Pancreas (tissue), 10 donors: ENCODE measurements around the gene SPIB. TPM values are rescaled to one million over a fixed set of nuclear protein-coding genes. Genes with fewer than 3 reads are reported as not detected.

ENCODE experiments used
- ATAC-seq, 4 donors: fragments of 200-7000 bp; cut with Tn5 transposase; one replicate each; pipeline versions ENCODE4 v1.8.0 to v1.9.1; 2020; ENCODE audit warnings: mild to moderate bottlenecking in 4 of 4, moderate library complexity in 4 of 4
- DNase-seq, 6 donors: peaks; one replicate each; pipeline ENCODE4 v3.0.0-alpha.2; 2020
- FAIRE-seq: peaks from 2 replicates; lab custom pipeline; 2012; peaks lifted over from hg19 to GRCh38; lab: Jason Lieb, UNC
- H3K27ac ChIP-seq, 4 donors: fragments of 200-600 bp; sonication (generic); 1 replicate in 3 of 4; 2 replicates in 1 of 4; pipeline versions ENCODE4 v1.5.0 to v1.8.0; 2020
- H3K27me3 ChIP-seq, 4 donors: fragments of 200-600 bp; one replicate each; pipeline ENCODE4 v1.8.0; 2021
- H3K36me3 ChIP-seq, 3 donors: fragments of 200-600 bp; sonication (generic) in 1 of 3; one replicate each; pipeline versions ENCODE4 v1.5.0 to v1.8.0; 2020 to 2021
- H3K4me1 ChIP-seq, 3 donors: fragments of 200-600 bp; one replicate each; pipeline ENCODE4 v1.8.0; 2021
- H3K4me3 ChIP-seq, 4 donors: fragments of 200-600 bp; sonication (generic) in 2 of 4; one replicate each; pipeline versions ENCODE4 v1.5.0 to v1.8.0; 2020 to 2021
- H3K9me3 ChIP-seq, 4 donors: fragments of 200-600 bp; one replicate each; pipeline ENCODE4 v1.8.0; 2021
- WGBS, 2 donors: extraction: QIAGEN DNeasy Blood & Tissue Kit; methylation state at CpG; one replicate each; pipeline ENCODE4 v1.1.7; 2013; 5-methylcytosine and 5-hydroxymethylcytosine counted together
- intact Hi-C, 3 donors: fragments of 100-400 bp; cut with DNase I; formaldehyde crosslinking; loops; one replicate each; pipeline versions ENCODE4 v1.11.1 to v1.14.2; 2022
- polyA plus RNA-seq, 2 donors: library from polyadenylated mRNA; stranded (reverse); fragments of 200-250 nt; gene quantifications; one replicate each; pipeline ENCODE4 v1.2.3, GENCODE V29; 2013
- total RNA-seq, 6 donors: library from RNA; stranded (reverse); fragmentation: NEBNext Ultra II Directional in 4 of 6; extraction: Animal tissue kit (Norgen Biotek cat#: 25700) in 4 of 6; gene quantifications; one replicate each; pipeline versions ENCODE4 v1.2.1 to v1.2.4, GENCODE V29; 2021 to 2023
- TF ChIP-seq, protein P1 (sequence below), 4 donors: fragments of 200-600 bp; sonication (generic) in 3 of 4; IDR thresholded peaks; one replicate each; pipeline versions ENCODE4 v1.5.0 to v1.8.0; 2021; ENCODE audit warnings: antibody characterized with exemption in 4 of 4
- donor health status: healthy with polysubstance abuse.
- donor health status: DM: no; HTN: no; CAD: no; lungs with moderate emphysema.
- donor health status: DM: no; HTN: no; CAD: no.
- donor health status: control.
- donor health status: control.
- donor health status: Bipolar disorder and iron deficiency.
- donor health status: DM: yes; HTN: yes; CAD: no.
- donor health status: DM: no; HTN: no; CAD: no.
- donor health status: DM: no; HTN: no; CAD: no.
- donor health status: DM: yes; HTN: yes; CAD: no.

SPIB gene
- total and polyA plus RNA-seq, 8 donors, result 0.09 to 25.6 (median 1.1) TPM

DNA sequence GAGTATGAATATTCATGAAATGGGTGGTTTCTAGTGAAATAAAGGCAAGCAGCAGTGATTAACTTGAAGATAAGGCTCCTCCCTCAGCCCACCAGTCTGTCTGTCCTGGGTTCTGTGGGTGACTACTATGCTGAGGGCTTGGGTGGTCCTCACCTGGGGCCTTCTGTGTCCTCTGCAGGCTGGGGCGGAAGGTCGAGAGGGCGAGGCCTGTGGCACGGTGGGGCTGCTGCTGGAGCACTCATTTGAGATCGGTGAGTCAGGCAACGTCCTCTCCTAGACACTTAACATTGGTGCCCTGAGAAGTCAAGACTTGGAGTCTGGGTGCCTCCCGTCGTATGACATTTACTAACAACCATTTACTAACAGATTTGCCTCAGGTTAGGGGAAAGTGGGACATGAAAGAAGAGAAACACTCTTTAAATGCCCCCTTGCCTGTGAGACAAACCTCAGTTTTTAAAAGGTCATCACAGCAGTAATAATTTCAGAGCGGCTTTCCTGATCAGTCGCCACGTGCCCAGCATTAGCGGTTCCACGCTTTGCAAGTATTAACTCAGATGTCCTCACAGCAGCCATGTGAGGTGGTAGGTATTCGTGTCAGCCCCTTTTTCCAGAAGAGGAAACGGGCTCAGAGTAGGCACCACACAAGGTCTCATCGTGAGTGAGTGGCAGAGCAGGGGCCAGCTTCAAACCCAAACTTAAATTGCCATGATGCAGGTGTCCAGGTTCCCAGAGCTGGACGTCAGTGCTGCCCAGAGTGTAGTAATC is 59.2 kb downstream of the SPIB start:
- H3K9me3 ChIP-seq, result no peaks in the 10 kb centered on the region
- 89 to 94% methylated on average over 17 of the region's 17 CpGs for WGBS, 2 donors

DNA sequence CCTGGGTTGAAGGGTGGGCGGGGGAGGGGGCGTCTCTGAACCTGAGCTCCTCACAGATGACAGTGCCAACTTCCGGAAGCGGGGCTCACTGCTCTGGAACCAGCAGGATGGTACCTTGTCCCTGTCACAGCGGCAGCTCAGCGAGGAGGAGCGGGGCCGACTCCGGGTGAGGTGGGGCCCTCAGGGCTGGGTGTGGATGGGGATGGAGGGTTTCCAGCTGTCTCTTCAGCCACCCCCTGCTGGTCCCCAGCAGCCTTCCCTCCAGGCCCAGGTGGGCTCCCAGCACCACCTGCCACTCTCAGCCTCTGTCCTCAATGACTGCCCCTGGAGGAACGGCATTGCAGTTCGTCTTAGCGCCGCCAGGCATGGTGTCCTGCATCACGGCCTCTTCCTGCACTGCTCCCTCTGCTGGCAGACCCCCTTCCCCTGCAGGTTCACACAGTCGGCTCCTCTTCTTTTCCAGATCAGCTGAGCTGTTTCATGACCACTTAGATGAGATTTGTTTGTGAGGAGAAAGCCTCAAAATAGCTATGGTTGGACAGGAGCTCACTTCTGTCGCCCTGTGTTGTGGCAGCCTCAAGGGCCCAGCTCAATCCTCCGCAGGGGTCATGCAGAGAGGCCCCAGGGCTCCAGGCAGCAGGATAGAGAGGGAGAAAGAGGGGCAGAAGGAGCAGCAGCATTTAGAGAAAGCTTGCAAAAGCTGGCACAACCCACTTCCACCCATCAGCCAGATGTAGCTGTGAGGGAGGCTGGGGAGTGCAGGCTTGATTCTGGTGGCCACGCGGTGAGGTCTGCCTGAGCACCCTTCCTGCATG is 60.4 kb downstream of the SPIB start:
- no peak for ATAC-seq
- TF ChIP-seq, protein P1, sequence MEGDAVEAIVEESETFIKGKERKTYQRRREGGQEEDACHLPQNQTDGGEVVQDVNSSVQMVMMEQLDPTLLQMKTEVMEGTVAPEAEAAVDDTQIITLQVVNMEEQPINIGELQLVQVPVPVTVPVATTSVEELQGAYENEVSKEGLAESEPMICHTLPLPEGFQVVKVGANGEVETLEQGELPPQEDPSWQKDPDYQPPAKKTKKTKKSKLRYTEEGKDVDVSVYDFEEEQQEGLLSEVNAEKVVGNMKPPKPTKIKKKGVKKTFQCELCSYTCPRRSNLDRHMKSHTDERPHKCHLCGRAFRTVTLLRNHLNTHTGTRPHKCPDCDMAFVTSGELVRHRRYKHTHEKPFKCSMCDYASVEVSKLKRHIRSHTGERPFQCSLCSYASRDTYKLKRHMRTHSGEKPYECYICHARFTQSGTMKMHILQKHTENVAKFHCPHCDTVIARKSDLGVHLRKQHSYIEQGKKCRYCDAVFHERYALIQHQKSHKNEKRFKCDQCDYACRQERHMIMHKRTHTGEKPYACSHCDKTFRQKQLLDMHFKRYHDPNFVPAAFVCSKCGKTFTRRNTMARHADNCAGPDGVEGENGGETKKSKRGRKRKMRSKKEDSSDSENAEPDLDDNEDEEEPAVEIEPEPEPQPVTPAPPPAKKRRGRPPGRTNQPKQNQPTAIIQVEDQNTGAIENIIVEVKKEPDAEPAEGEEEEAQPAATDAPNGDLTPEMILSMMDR (IDR thresholded peaks at IDR 0.05), result peak in 1 of 4 donors; percentile 7
- no peak for FAIRE-seq
- intact Hi-C loops, result no loop called here
- 92 to 94% methylated on average over 19 of the region's 19 CpGs for WGBS, 2 donors
- Histone ChIP-seq H3K36me3 (peaks cover 0 to 28% (median 25%) of the 10 kb centered on the region in 3 donors), H3K9me3 (no peaks in the 10 kb centered on the region), H3K27me3 (no peaks in the 10 kb centered on the region), H3K27ac (no peak overlapping the region), H3K4me3 (no peak overlapping the region), H3K4me1 (peaks cover 0 to 11% (median 0%) of the 10 kb centered on the region in 3 donors)
- peak in 2 of 6 donors; percentile 43 to 79 for DNase-seq

More for the DNA sequence above, 59.2 kb downstream of the SPIB start:
- TF ChIP-seq, protein P1 (IDR thresholded peaks at IDR 0.05), result no peak
- Histone ChIP-seq H3K4me3 (peak overlapping the region in 1 of 4 donors; percentile 99), H3K4me1 (peaks cover 0 to 11% (median 0%) of the 10 kb centered on the region in 3 donors), H3K27ac (no peak overlapping the region), H3K36me3 (peaks cover 0 to 26% (median 24%) of the 10 kb centered on the region in 3 donors), H3K27me3 (no peaks in the 10 kb centered on the region)
- intact Hi-C loops, result no loop called here
- FAIRE-seq, result no peak
- no peak for ATAC-seq
- peak in 2 of 6 donors; percentile 36 to 43 for DNase-seq

DNA sequence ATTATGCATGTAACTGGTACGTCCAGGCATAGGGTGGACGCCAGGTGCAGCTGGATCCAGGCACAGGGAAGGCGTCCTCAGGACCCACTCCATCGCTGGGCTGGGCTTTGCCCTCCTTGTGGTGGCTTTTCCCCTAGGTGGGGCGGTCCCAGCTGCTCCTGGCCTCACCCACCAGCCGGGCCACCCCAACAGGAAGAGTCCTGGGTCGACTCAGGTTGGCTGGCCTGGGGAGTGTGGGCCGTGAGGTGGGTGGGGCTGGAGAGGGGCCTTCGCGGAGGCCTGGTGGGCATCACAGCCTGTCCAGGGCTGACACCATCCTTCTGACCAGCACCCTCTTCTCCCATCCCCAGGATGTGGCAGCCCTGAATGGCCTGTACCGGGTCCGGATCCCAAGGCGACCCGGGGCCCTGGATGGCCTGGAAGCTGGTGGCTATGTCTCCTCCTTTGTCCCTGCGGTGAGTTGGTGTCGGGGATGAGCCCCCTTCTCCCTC is 61.1 kb downstream of the SPIB start:
- DNase-seq (peak in 1 of 6 donors; percentile 35), FAIRE-seq (no peak), ATAC-seq (no peak)
- peaks cover 0 to 11% (median 0%) of the 10 kb centered on the region in 3 donors for H3K4me1 ChIP-seq
- TF ChIP-seq, protein P1 (IDR thresholded peaks at IDR 0.05), result no peak
- H3K4me3 ChIP-seq, result no peak overlapping the region
- no peaks in the 10 kb centered on the region for H3K9me3 ChIP-seq
- peaks cover 0 to 28% (median 25%) of the 10 kb centered on the region in 3 donors for H3K36me3 ChIP-seq
- H3K27ac ChIP-seq, result no peak overlapping the region
- intact Hi-C loops, result no loop called here
- no peaks in the 10 kb centered on the region for H3K27me3 ChIP-seq
- WGBS, 2 donors, result 97% methylated on average over 16 of the region's 16 CpGs

DNA sequence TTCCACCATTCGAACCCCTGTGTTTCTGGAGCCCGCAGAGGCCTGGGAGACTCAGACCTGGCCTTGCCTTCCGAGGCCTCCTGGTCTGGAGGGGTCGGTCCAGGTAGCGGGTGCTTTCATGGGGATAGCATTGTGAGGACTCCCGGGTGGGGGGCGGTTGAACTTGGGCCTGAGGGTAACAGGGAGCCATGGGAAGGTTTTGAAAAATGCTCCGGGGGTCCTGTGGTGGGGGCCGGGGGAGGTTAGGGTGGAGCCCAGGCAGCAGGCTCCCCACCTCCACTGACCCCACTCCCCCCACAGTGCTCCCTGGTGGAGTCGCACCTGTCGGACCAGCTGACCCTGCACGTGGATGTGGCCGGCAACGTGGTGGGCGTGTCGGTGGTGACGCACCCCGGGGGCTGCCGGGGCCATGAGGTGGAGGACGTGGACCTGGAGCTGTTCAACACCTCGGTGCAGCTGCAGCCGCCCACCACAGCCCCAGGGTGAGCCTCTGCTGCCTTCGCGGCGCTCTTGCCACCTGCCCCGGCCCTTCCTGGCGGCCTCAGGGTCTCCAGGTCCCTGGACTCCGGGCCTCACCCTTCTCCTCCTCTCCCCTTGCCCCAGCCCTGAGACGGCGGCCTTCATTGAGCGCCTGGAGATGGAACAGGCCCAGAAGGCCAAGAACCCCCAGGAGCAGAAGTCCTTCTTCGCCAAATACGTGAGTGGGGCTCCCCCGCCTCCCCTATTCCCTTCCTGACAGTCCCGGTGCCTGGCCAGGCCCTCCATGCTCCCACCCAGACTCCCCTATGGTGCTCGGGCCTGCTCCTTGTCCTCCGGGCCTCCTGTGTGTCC is 61.8 kb downstream of the SPIB start:
- H3K27me3 ChIP-seq, result no peaks in the 10 kb centered on the region
- H3K27ac ChIP-seq, result no peak overlapping the region
- no peaks in the 10 kb centered on the region for H3K9me3 ChIP-seq
- H3K4me3 ChIP-seq, result no peak overlapping the region
- FAIRE-seq, result no peak
- H3K4me1 ChIP-seq, result peaks cover 0 to 11% (median 0%) of the 10 kb centered on the region in 3 donors
- TF ChIP-seq, protein P1 (IDR thresholded peaks at IDR 0.05), result no peak
- peaks cover 0 to 28% (median 25%) of the 10 kb centered on the region in 3 donors for H3K36me3 ChIP-seq
- 90 to 91% methylated on average over 36 to 37 of the region's 37 CpGs for WGBS, 2 donors
- DNase-seq, result peak in 1 of 6 donors; percentile 46
- ATAC-seq, result no peak
- intact Hi-C loops, result no loop called here

Other genes with a start within 250 kb of the SPIB start
- gene MYH14, start 215.3 kb upstream of the SPIB start, total RNA-seq, result 10 to 100 TPM; 30.7 to 75.7 (median 34.4) TPM
- 10 to 100 TPM; 21.4 to 74.4 TPM for gene MYH14, start 215.3 kb upstream of the SPIB start, polyA plus RNA-seq
- gene KCNC3, start 89.6 kb upstream of the SPIB start, total RNA-seq, result 1 to 10 TPM; 2.4 to 4.6 (median 3.4) TPM
- gene KCNC3, start 89.6 kb upstream of the SPIB start, polyA plus RNA-seq, result 1 to 10 TPM; 4.8 to 7.1 TPM
- 1 to 10 TPM in 5 of 6 donors, under 1 TPM in 1; 0.78 to 3.2 (median 1.5) TPM for gene NAPSA, start 53.3 kb upstream of the SPIB start, total RNA-seq
- 1 to 10 TPM; 4.1 to 4.6 TPM for gene NAPSA, start 53.3 kb upstream of the SPIB start, polyA plus RNA-seq
- 10 to 100 TPM; 20.5 to 33.5 (median 25.6) TPM for gene NR1H2, start 42.5 kb upstream of the SPIB start, total RNA-seq
- gene NR1H2, start 42.5 kb upstream of the SPIB start, polyA plus RNA-seq, result 10 to 100 TPM; 45.9 to 46.5 TPM
- 10 to 100 TPM in 4 of 6 donors, 1 to 10 TPM in 2; 9.5 to 16.7 (median 11.9) TPM for gene POLD1, start 34.6 kb upstream of the SPIB start, total RNA-seq
- 10 to 100 TPM; 36.1 to 45.5 TPM for gene POLD1, start 34.6 kb upstream of the SPIB start, polyA plus RNA-seq
- gene MYBPC2, start 14.0 kb downstream of the SPIB start, total RNA-seq, result 1 to 10 TPM in 2 of 6 donors, not detected in 4; 1.5 to 1.7 TPM
- under 1 TPM in 1 of 2 donors, not detected in 1; 0.02 TPM for gene MYBPC2, start 14.0 kb downstream of the SPIB start, polyA plus RNA-seq
- 10 to 100 TPM; 34.7 to 81.5 (median 60.2) TPM for gene EMC10, start 57.6 kb downstream of the SPIB start, total RNA-seq
- gene EMC10, start 57.6 kb downstream of the SPIB start, polyA plus RNA-seq, result 100 to 1,000 TPM in 1 of 2 donors, 10 to 100 TPM in 1; 96.7 to 160 TPM
- gene GARIN5A, start 57.9 kb downstream of the SPIB start, total RNA-seq, result 1 to 10 TPM; 1.4 to 2.6 (median 1.9) TPM
- gene GARIN5A, start 57.9 kb downstream of the SPIB start, polyA plus RNA-seq, result 1 to 10 TPM; 2.1 to 2.3 TPM
- gene JOSD2, start 92.3 kb downstream of the SPIB start, total RNA-seq, result 10 to 100 TPM in 5 of 6 donors, 1 to 10 TPM in 1; 8.0 to 23.3 (median 13.2) TPM
- gene JOSD2, start 92.3 kb downstream of the SPIB start, polyA plus RNA-seq, result 10 to 100 TPM; 25.1 to 41.2 TPM
- gene ASPDH, start 95.0 kb downstream of the SPIB start, total RNA-seq, result under 1 TPM in 2 of 6 donors, not detected in 4; 0.49 to 0.76 TPM
- gene ASPDH, start 95.0 kb downstream of the SPIB start, polyA plus RNA-seq, result 1 to 10 TPM; 1.6 to 4.6 TPM
- under 1 TPM; 0.09 to 0.79 (median 0.36) TPM for gene LRRC4B, start 149.5 kb downstream of the SPIB start, total RNA-seq
- 1 to 10 TPM in 1 of 2 donors, under 1 TPM in 1; 0.87 to 2.1 TPM for gene LRRC4B, start 149.5 kb downstream of the SPIB start, polyA plus RNA-seq
- gene SYT3, start 220.9 kb downstream of the SPIB start, total RNA-seq, result under 1 TPM; 0.09 to 0.63 (median 0.37) TPM
- gene SYT3, start 220.9 kb downstream of the SPIB start, polyA plus RNA-seq, result under 1 TPM; 0.30 to 0.94 TPM
- 1 to 10 TPM in 1 of 6 donors, under 1 TPM in 3, not detected in 2; 0.69 to 1.2 (median 0.92) TPM for gene C19orf81, start 230.5 kb downstream of the SPIB start, total RNA-seq
- gene C19orf81, start 230.5 kb downstream of the SPIB start, polyA plus RNA-seq, result under 1 TPM in 1 of 2 donors, not detected in 1; 0.40 TPM